Subcutaneous adipose tissue (tissue), 4 donors: ENCODE data around the gene SLF2. TPM values are rescaled to one million over a fixed set of nuclear protein-coding genes. Genes with fewer than 3 reads are reported as not detected.

Source experiments
- CTCF ChIP-seq: fragments of 450-650 bp; IDR thresholded peaks from one replicate; pipeline ENCODE4 v1.5.1; 2016; ENCODE audit warnings: low read depth, mild to moderate bottlenecking, control low read depth, antibody characterized with exemption, moderate library complexity
- total RNA-seq, 4 donors: library from RNA; depleted of rRNA; stranded (reverse); fragments of >200 nt; gene quantifications; one replicate each; pipeline ENCODE4 v1.1.0, GENCODE V29; 2016

The SLF2 gene
- total RNA-seq, 4 donors from 2014 or later = 24.9 to 32.6 (median 28.5) TPM

GRCh38 chr10:100881556-100882213 lies 31.1 kb upstream of the SLF2 start:
- no peak for TF ChIP-seq CTCF

- TF ChIP-seq CTCF = no peak
These were observed 30.5 kb upstream of the SLF2 start for GRCh38 chr10:100882252-100882651.

GRCh38 chr10:100882671-100883311 lies 30.0 kb upstream of the SLF2 start:
- no peak for TF ChIP-seq CTCF

DNA sequence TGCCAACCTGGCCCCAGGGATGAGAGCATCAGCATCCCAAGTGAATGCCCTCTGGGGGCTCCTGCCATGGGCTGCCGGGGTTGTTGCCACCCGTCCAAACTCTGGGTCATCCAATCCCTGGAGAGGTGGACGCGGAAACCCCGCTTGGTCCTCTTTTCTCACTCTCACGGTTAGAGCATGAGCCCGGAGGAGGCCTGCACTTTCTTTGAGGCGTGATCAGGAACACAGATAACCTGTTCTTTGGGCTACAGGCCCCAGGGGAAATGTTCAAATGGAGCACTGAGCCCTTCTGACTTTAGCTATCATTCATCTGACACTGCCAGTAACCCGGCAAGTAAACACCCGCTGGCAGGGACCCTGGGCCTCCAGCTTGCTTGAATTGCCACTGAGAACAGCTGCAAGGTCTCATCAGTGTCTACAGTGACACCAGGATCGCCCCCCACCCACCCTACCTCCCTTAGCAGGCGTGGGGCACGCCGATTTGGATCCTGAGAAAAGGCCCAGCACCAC lies 29.4 kb upstream of the SLF2 start:
- TF ChIP-seq CTCF = no peak

DNA sequence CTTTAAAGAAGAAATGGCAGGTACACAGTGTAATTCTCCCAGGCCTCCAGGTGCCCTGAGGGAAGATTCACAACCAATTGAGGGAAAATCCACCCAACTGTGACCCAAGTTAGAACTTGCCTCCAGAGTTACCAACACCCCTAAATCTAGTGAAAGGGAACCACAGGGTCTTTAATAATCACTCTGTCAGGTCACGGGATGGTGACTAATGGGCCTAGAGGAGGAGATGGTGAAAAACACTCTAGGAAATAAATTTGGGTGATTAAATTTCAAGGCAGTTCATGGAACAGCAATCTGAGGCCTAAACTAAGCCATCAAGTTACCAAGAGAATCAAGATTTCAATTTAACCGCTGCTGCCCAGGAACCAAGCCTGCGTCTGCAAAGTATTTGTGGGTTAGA lies 26.7 kb upstream of the SLF2 start:
- TF ChIP-seq CTCF = no peak

- TF ChIP-seq CTCF = no peak
These were observed 26.2 kb upstream of the SLF2 start for GRCh38 chr10:100886521-100886920.

DNA sequence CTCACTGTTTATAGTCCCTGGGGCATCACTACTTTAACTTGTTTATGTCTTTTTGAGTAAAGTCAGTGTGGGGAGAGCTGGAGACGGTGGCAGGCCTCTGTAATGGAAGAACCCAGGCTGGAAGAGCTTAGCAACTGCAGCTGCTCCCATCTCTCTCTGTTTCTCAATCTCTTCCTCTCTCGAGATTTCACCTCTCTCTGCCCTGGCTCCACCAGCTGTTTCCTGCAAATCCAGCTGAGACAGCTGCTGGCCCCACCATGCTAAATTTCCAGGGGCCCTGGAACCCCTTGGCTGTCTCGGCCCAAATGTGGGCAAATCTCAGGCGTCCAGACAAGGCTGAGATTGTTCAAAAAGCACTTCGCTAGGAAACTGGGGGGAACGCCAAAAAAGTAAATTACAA lies 25.8 kb upstream of the SLF2 start:
- no peak for TF ChIP-seq CTCF
